ENCODE measurements around the gene GPR183.

DNA sequence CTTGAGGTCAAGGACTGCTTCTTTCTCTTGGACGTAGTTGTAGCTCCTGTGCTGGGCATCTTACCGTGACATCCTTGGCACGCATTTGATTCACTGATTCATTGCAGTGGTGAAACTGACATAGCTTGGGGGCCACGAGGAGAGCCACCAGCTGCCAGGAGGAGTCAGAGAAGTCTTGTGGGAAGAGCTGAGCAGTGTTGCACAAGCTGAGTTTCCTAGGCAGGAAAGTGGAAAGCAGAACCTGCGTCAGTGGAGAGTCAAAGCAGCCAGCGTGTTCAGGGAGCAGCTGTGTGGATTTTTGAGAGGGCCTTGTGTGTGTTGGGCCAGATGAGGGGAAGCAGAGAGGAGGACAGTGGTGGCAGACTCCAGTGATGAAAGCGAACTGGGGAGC is 5.3 kb upstream of the GPR183 start:
- TF ChIP-seq YY1 (IDR thresholded peaks at IDR 0.05; ENCODE audit: low read depth, low read length) (no peak), POLR2A (IDR thresholded peaks at IDR 0.05; ENCODE audit: low read depth, low read length) (no peak)

Measured in GM12878 (cell line).